ENCODE data around the gene CHRNA3.

CHRNA3 gene

DNA sequence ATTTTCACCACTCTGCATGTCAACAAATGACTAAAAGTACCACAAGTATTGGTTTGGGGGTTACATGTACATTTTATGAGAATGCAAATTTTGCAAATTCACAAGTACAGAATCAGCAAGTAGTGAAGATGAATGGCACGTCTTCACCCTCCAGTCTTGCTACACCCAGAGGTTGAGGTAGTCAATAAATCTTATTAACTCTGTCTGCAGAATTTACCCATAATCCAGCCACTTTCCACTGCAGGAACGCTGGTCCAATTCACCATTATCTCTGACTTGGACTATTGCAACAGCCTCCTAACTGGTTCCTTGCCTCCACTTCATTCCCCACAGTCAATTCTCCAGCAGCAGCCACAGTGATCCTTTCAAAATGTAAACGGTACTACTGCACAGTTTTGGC lies 70.0 kb downstream of the CHRNA3 start:
- Histone ChIP-seq H3K27ac (ENCODE audit: low read length) (peak overlapping the region; percentile 65), H2AFZ (ENCODE audit: low read length) (no peak overlapping the region), H3F3A (ENCODE audit: insufficient read depth, low read length) (peaks cover 29% of the 10 kb centered on the region), H3K36me3 (replicated peaks; ENCODE audit: insufficient read depth, low read length) (peaks cover 11% of the 10 kb centered on the region; the same call in 1 of the 2 replicates), H3K9me3 (replicated peaks; ENCODE audit: insufficient read depth, low read length) (no peaks in the 10 kb centered on the region), H3K79me2 (ENCODE audit: low read length) (peaks cover 9% of the 10 kb centered on the region), H4K20me1 (ENCODE audit: insufficient read depth, low read length) (no peaks in the 10 kb centered on the region), H3K9ac (ENCODE audit: low read length) (0 out of 2 replicates have a peak overlapping the region, but pooled peaks have one; percentile 36), H3K4me2 (ENCODE audit: low read depth, low read length) (peak overlapping the region; percentile 60), H3K4me1 (ENCODE audit: low read length) (peaks cover 34% of the 10 kb centered on the region), H3K9me2 (replicated peaks; ENCODE audit: insufficient read depth, low read length) (no peaks in the 10 kb centered on the region), H3K4me3 (ENCODE audit: low read length) (no peak overlapping the region), H3K27me3 (replicated peaks; ENCODE audit: insufficient read depth, low read length) (no peaks in the 10 kb centered on the region)
- no peak for TF ChIP-seq EZH2phosphoT487 (IDR thresholded peaks at IDR 0.05; ENCODE audit: low read length)
- no peak for DNase-seq

DNA sequence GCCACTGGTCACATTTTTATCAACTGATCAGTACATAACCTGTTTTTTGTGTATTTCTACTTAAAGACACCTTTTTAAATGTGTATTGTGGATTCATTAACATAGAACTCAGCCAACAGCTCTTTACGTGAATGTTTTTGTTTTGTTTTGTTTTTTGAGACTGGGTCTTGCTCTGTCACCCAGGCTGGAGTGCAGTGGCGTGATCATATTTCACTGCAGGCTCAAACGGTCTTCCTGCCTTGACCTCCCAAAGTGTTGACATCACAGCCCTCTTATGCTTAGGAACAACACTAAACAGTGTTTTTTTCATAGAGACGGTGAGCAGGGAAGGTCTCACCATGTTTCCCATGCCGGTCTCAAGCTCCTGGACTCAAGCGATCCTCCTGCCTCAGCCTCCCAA lies 70.6 kb downstream of the CHRNA3 start:
- H3K4me3 ChIP-seq (ENCODE audit: low read length): no peak overlapping the region
- peaks cover 16% of the 10 kb centered on the region for H3K79me2 ChIP-seq (ENCODE audit: low read length)
- H3K36me3 ChIP-seq (replicated peaks; ENCODE audit: insufficient read depth, low read length): peaks cover 18% of the 10 kb centered on the region; the same call in 1 of the 2 replicates
- no peaks in the 10 kb centered on the region for H3K9me2 ChIP-seq (replicated peaks; ENCODE audit: insufficient read depth, low read length)
- TF ChIP-seq EZH2phosphoT487 (IDR thresholded peaks at IDR 0.05; ENCODE audit: low read length): no peak
- TF ChIP-seq, protein P1, sequence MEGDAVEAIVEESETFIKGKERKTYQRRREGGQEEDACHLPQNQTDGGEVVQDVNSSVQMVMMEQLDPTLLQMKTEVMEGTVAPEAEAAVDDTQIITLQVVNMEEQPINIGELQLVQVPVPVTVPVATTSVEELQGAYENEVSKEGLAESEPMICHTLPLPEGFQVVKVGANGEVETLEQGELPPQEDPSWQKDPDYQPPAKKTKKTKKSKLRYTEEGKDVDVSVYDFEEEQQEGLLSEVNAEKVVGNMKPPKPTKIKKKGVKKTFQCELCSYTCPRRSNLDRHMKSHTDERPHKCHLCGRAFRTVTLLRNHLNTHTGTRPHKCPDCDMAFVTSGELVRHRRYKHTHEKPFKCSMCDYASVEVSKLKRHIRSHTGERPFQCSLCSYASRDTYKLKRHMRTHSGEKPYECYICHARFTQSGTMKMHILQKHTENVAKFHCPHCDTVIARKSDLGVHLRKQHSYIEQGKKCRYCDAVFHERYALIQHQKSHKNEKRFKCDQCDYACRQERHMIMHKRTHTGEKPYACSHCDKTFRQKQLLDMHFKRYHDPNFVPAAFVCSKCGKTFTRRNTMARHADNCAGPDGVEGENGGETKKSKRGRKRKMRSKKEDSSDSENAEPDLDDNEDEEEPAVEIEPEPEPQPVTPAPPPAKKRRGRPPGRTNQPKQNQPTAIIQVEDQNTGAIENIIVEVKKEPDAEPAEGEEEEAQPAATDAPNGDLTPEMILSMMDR (IDR thresholded peaks at IDR 0.05; ENCODE audit: low read length): no peak
- TF ChIP-seq EZH2 (optimal IDR thresholded peaks at IDR 0.05; ENCODE audit: low read depth, low read length): no peak
- H3K27me3 ChIP-seq (replicated peaks; ENCODE audit: insufficient read depth, low read length): no peaks in the 10 kb centered on the region
- DNase-seq: no peak
- no peak overlapping the region for H3K9ac ChIP-seq (ENCODE audit: low read length)
- no peak overlapping the region; the same call in 1 of the 2 replicates for H3K27ac ChIP-seq (ENCODE audit: low read length)
- H3F3A ChIP-seq (ENCODE audit: insufficient read depth, low read length): peaks cover 30% of the 10 kb centered on the region
- no peaks in the 10 kb centered on the region for H3K9me3 ChIP-seq (replicated peaks; ENCODE audit: insufficient read depth, low read length)
- no peaks in the 10 kb centered on the region for H4K20me1 ChIP-seq (ENCODE audit: insufficient read depth, low read length)
- H2AFZ ChIP-seq (ENCODE audit: low read length): no peak overlapping the region
- H3K4me2 ChIP-seq (ENCODE audit: low read depth, low read length): no peak overlapping the region
- H3K4me1 ChIP-seq (ENCODE audit: low read length): peaks cover 34% of the 10 kb centered on the region
